Astrocyte (in vitro differentiated cells and primary cell): ENCODE measurements around the gene APBB1. TPM values are rescaled to one million over a fixed set of nuclear protein-coding genes. Genes with fewer than 3 reads are reported as not detected.

ENCODE experiments used
- DNase-seq: peaks from one replicate; pipeline ENCODE4 v3.0.0-alpha.2; 2010; ENCODE audit warnings: low read depth
- FAIRE-seq: peaks from 2 replicates; lab custom pipeline; 2011; peaks lifted over from hg19 to GRCh38; lab: Jason Lieb, UNC
- H2AFZ ChIP-seq: 2 replicates; pipeline ENCODE4 v1.6.0; 2012; ENCODE audit warnings: low read depth, low read length, inconsistent platforms
- H3K27ac ChIP-seq: 2 replicates; pipeline ENCODE4 v1.5.1; 2011; ENCODE audit warnings: low read depth, low read length, inconsistent platforms
- H3K27me3 ChIP-seq: 2 replicates; pipeline ENCODE4 v1.6.0; 2011; ENCODE audit warnings: low read length, inconsistent platforms; ENCODE audit not compliant: insufficient read depth
- H3K36me3 ChIP-seq: 2 replicates; pipeline ENCODE4 v1.5.1; 2011; ENCODE audit warnings: low read length, inconsistent platforms; ENCODE audit not compliant: insufficient read depth
- H3K4me1 ChIP-seq: 2 replicates; pipeline ENCODE4 v1.5.1; 2011; ENCODE audit warnings: low read length, inconsistent platforms; ENCODE audit not compliant: insufficient read depth
- H3K4me2 ChIP-seq: 2 replicates; pipeline ENCODE4 v1.6.0; 2012; ENCODE audit warnings: low read length, inconsistent platforms
- H3K4me3 ChIP-seq: 2 replicates; pipeline ENCODE4 v1.5.1; 2011; ENCODE audit warnings: low read depth, mild to moderate bottlenecking, low read length, inconsistent platforms; ENCODE audit not compliant: insufficient read depth
- H3K79me2 ChIP-seq: 2 replicates; pipeline ENCODE4 v1.6.0; 2012; ENCODE audit warnings: mild to moderate bottlenecking, low read length, inconsistent platforms; ENCODE audit not compliant: insufficient read depth
- H3K9ac ChIP-seq: 2 replicates; pipeline ENCODE4 v1.6.0; 2012; ENCODE audit warnings: mild to moderate bottlenecking, low read length, inconsistent platforms
- H3K9me3 ChIP-seq: 2 replicates; pipeline ENCODE4 v1.5.1; 2012; ENCODE audit warnings: low read depth, mild to moderate bottlenecking, low read length, inconsistent platforms; ENCODE audit not compliant: insufficient read depth
- H4K20me1 ChIP-seq: 2 replicates; pipeline ENCODE4 v1.6.0; 2012; ENCODE audit warnings: low read length, inconsistent platforms; ENCODE audit not compliant: insufficient read depth
- H3K27ac Mint-ChIP-seq: one replicate; pipeline ENCODE4 v1.8.0; 2021; ENCODE audit warnings: mild to moderate bottlenecking, mixed read lengths; ENCODE audit not compliant: unreplicated experiment
- H3K27me3 Mint-ChIP-seq: one replicate; pipeline ENCODE4 v1.8.0; 2021; ENCODE audit warnings: low read depth, mixed read lengths; ENCODE audit not compliant: unreplicated experiment
- H3K36me3 Mint-ChIP-seq: one replicate; pipeline ENCODE4 v1.8.0; 2021; ENCODE audit warnings: low read depth, mixed read lengths; ENCODE audit not compliant: unreplicated experiment
- H3K4me1 Mint-ChIP-seq: one replicate; pipeline ENCODE4 v1.8.0; 2021; ENCODE audit warnings: low read depth, mixed read lengths; ENCODE audit not compliant: unreplicated experiment
- H3K4me3 Mint-ChIP-seq: one replicate; pipeline ENCODE4 v1.8.0; 2021; ENCODE audit warnings: mild to moderate bottlenecking, moderate library complexity, mixed read lengths; ENCODE audit not compliant: unreplicated experiment
- H3K9me3 Mint-ChIP-seq: one replicate; pipeline ENCODE4 v1.8.0; 2021; ENCODE audit warnings: mild to moderate bottlenecking, mixed read lengths; ENCODE audit not compliant: unreplicated experiment
- EZH2 ChIP-seq: IDR thresholded peaks from 2 replicates; pipeline ENCODE4 v1.6.1; 2012; ENCODE audit warnings: mild to moderate bottlenecking, low read length, inconsistent platforms; ENCODE audit not compliant: insufficient read depth
- total RNA-seq: library from RNA; stranded (reverse); gene quantifications from 2 replicates; pipeline ENCODE4 v1.2.1, GENCODE V29; 2021
- TF ChIP-seq, protein P1 (sequence below): IDR thresholded peaks from 2 replicates; pipeline ENCODE4 v1.5.1; 2011; ENCODE audit warnings: low read depth, mild to moderate bottlenecking, inconsistent platforms, low read length, moderate library complexity; ENCODE audit not compliant: insufficient read depth

Gene APBB1
- total RNA-seq, 1 donor from 2014 or later: 36.3 TPM

DNA sequence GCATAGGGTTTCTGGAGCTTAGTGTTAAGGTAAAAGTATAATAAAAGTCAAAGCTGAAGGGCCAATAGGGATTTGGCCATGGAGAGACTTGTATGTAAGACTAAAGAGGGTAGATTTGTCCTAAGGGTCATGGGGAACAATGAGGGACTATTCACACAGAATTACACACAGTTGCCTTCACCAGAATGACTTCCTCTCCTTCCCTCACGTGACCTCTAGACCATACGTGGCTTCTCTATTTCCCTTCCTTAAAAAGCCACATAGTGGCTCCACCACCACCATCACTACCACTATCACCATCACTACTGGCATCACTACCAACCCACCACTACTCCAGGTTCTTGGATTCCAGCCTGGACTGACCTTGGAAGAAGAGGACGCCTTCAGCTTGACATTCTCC is 19.1 kb upstream of the APBB1 start:
- Histone ChIP-seq H2AFZ (no peak overlapping the region), H3K36me3 (no peaks in the 10 kb centered on the region), H3K27me3 (no peaks in the 10 kb centered on the region), H4K20me1 (no peaks in the 10 kb centered on the region), H3K4me1 (no peaks in the 10 kb centered on the region), H3K9ac (no peak overlapping the region), H3K27ac (no peak overlapping the region), H3K79me2 (no peaks in the 10 kb centered on the region), H3K4me2 (no peak overlapping the region), H3K9me3 (no peaks in the 10 kb centered on the region), H3K4me3 (no peak overlapping the region)
- Mint-ChIP-seq H3K27ac (no peak overlapping the region), H3K36me3 (peaks cover 2% of the 10 kb centered on the region), H3K4me1 (peaks cover 6% of the 10 kb centered on the region), H3K27me3 (peaks cover 6% of the 10 kb centered on the region), H3K9me3 (no peaks in the 10 kb centered on the region), H3K4me3 (no peak overlapping the region)
- TF ChIP-seq EZH2: no peak
- TF ChIP-seq, protein P1, sequence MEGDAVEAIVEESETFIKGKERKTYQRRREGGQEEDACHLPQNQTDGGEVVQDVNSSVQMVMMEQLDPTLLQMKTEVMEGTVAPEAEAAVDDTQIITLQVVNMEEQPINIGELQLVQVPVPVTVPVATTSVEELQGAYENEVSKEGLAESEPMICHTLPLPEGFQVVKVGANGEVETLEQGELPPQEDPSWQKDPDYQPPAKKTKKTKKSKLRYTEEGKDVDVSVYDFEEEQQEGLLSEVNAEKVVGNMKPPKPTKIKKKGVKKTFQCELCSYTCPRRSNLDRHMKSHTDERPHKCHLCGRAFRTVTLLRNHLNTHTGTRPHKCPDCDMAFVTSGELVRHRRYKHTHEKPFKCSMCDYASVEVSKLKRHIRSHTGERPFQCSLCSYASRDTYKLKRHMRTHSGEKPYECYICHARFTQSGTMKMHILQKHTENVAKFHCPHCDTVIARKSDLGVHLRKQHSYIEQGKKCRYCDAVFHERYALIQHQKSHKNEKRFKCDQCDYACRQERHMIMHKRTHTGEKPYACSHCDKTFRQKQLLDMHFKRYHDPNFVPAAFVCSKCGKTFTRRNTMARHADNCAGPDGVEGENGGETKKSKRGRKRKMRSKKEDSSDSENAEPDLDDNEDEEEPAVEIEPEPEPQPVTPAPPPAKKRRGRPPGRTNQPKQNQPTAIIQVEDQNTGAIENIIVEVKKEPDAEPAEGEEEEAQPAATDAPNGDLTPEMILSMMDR: no peak
- FAIRE-seq (no peak), DNase-seq (no peak)

DNA sequence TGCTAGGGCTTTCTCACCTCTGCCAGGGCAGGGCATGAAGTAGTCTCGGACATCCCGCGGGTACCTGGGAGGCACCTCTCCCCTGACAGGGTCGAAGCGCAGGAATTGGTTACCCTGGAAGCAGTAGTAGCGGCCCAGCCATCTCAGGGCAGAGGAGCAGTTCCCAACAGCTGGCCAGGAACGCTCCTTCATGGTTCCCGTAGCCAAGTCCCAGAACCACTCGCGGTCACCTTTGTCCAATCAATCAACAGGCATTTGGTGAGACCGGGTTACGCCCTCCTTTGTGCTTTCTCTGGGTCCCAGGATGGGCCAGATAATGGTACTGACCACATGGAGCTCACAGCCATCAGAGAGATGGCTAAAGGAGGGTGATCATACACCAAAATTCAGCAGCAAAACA is 18.5 kb upstream of the APBB1 start:
- H3K36me3 Mint-ChIP-seq: peaks cover 2% of the 10 kb centered on the region
- H3K27ac Mint-ChIP-seq: no peak overlapping the region
- no peaks in the 10 kb centered on the region for H3K9me3 ChIP-seq
- H3K79me2 ChIP-seq: no peaks in the 10 kb centered on the region
- FAIRE-seq (no peak), DNase-seq (no peak)
- H2AFZ ChIP-seq: no peak overlapping the region
- no peaks in the 10 kb centered on the region for H4K20me1 ChIP-seq
- H3K27me3 Mint-ChIP-seq: peaks cover 6% of the 10 kb centered on the region
- no peaks in the 10 kb centered on the region for H3K36me3 ChIP-seq
- no peak overlapping the region for H3K4me3 ChIP-seq
- H3K9ac ChIP-seq: no peak overlapping the region
- no peaks in the 10 kb centered on the region for H3K4me1 ChIP-seq
- no peak overlapping the region for H3K4me2 ChIP-seq
- TF ChIP-seq, protein P1: no peak
- TF ChIP-seq EZH2: no peak
- no peaks in the 10 kb centered on the region for H3K9me3 Mint-ChIP-seq
- no peaks in the 10 kb centered on the region for H3K27me3 ChIP-seq
- peaks cover 6% of the 10 kb centered on the region for H3K4me1 Mint-ChIP-seq
- no peak overlapping the region for H3K27ac ChIP-seq
- H3K4me3 Mint-ChIP-seq: no peak overlapping the region

DNA sequence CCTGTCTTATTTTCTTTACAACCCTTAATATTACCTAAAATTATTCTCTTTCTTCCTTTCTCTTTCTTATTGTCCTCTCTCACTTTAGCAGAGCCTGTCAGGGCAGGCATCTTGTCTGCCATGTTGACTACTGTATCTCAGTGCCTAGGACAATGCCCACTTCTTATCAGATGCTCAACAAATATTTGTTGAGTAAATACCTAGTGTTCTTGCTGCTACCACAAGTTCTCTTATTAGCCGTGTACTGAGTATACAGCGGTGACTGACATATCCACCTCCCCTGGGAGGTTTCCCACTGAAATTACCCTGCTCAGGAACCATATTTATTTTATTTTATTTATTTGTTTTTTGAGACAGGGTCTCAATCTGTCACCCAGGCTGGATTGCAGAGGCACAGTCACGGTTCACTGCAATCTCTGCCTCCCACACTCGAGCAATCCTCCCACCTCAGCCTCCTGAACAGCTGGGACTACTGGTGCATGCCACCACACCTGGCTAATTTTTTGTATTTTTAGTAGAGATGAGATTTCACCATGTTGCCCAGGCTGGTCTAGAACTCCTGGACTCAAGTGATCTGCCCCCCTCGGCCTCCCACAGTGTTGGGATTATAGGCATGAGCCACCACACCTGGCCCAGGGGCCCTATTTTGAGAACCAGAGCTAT is 15.2 kb upstream of the APBB1 start:
- H3K4me3 ChIP-seq: no peak overlapping the region
- no peaks in the 10 kb centered on the region for H3K9me3 ChIP-seq
- H3K27me3 ChIP-seq: no peaks in the 10 kb centered on the region
- Mint-ChIP-seq H3K27me3 (peaks cover 8% of the 10 kb centered on the region), H3K9me3 (no peaks in the 10 kb centered on the region), H3K27ac (no peak overlapping the region), H3K36me3 (peaks cover 2% of the 10 kb centered on the region), H3K4me3 (no peak overlapping the region), H3K4me1 (peaks cover 4% of the 10 kb centered on the region)
- H3K27ac ChIP-seq: no peak overlapping the region
- H4K20me1 ChIP-seq: no peaks in the 10 kb centered on the region
- TF ChIP-seq, protein P1: no peak
- TF ChIP-seq EZH2: no peak
- no peak overlapping the region for H3K4me2 ChIP-seq
- no peaks in the 10 kb centered on the region for H3K4me1 ChIP-seq
- H3K79me2 ChIP-seq: no peaks in the 10 kb centered on the region
- FAIRE-seq: no peak
- no peak overlapping the region for H3K9ac ChIP-seq
- H2AFZ ChIP-seq: no peak overlapping the region
- DNase-seq: no peak
- H3K36me3 ChIP-seq: no peaks in the 10 kb centered on the region
